CD4-positive, alpha-beta T cell treated with Interleukin-10 for 1 hour (primary cell): ENCODE results near the gene ARPC2.

Experiments
- DNase-seq: peaks from one replicate; pipeline ENCODE4 v3.0.0-alpha.2; 2020

The ARPC2 gene

GRCh38 chr2:218291318-218292047 lies 74.5 kb downstream of the ARPC2 start:
- peak; percentile 34 for DNase-seq

- DNase-seq, result peak; percentile 87
These were observed 75.3 kb downstream of the ARPC2 start, which contains the start of gene TMBIM1 for GRCh38 chr2:218292048-218293014. TMBIM1 (minus strand) TSS chr2:218292503; CDS start chr2:218282141, 10,362 bp downstream.

- DNase-seq, result no peak
These were observed 76.9 kb downstream of the ARPC2 start for GRCh38 chr2:218293715-218294429.

- no peak for DNase-seq
These were observed 77.5 kb downstream of the ARPC2 start for GRCh38 chr2:218294430-218295022.

- no peak for DNase-seq
These were observed 78.0 kb downstream of the ARPC2 start for GRCh38 chr2:218295029-218295428.

- no peak for DNase-seq
These were observed 79.2 kb downstream of the ARPC2 start for GRCh38 chr2:218296200-218296599.

GRCh38 chr2:218296847-218297246 lies 79.9 kb downstream of the ARPC2 start:
- no peak for DNase-seq

- no peak for DNase-seq
These were observed 81.4 kb downstream of the ARPC2 start for GRCh38 chr2:218298314-218298875.

GRCh38 chr2:218300141-218300540 lies 83.2 kb downstream of the ARPC2 start:
- no peak for DNase-seq

GRCh38 chr2:218301176-218301819 lies 84.3 kb downstream of the ARPC2 start:
- peak; percentile 92 for DNase-seq
